Measurements from ENCODE around the gene CARNS1. TPM values are rescaled to one million over a fixed set of nuclear protein-coding genes. Genes with fewer than 3 reads are reported as not detected.

Gene CARNS1
- total RNA-seq, 1 experiment from 2014 or later = not detected

DNA sequence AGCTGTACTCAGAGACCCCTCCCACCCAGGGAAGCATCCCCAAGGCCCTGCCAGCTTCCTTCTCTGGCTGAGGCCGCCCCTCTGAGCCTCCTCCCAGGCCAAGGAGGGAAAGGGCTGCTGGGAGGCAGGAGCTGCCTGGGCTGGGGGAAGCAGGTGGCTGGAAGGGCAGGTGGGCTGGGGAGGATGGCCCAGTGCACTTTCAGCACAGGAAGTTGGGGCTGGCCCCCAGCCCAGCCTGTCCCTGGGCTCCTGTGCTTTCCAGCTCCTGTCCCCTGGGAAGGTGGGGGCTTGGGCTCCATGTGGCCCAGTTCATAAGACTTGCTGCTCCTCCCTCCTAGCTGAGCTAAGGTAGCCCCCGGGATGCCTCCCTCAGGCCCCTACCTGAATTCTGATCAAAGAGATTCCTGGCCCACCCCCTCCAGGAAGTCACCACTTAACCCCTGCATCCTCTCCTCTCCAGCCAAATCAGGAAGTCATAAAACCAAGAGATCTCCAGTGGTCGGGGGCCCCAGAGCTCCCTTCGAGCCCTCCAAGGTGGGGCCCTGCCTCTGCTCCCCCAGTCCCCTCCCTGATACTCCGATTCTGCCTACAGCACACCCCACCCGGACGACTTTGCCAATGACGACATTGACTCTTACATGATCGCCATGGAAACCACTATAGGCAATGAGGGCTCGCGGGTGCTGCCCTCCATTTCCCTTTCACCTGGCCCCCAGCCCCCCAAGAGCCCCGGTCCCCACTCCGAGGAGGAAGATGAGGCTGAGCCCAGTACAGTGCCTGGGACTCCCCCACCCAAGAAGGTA is 18.7 kb upstream of the CARNS1 start:
- Mint-ChIP-seq H3K27me3 (ENCODE audit: unreplicated experiment) (no peaks in the 10 kb centered on the region), H3K4me1 (ENCODE audit: low read depth, unreplicated experiment) (peaks cover 18% of the 10 kb centered on the region), H3K36me3 (ENCODE audit: insufficient read depth, unreplicated experiment) (peaks cover 73% of the 10 kb centered on the region), H3K27ac (ENCODE audit: unreplicated experiment) (no peak overlapping the region), H3K4me3 (ENCODE audit: low read depth, unreplicated experiment) (no peak overlapping the region), H3K9me3 (ENCODE audit: low read depth, unreplicated experiment) (no peaks in the 10 kb centered on the region)
- no peak for DNase-seq
- no peak for TF ChIP-seq CTCF (IDR thresholded peaks at IDR 0.05; ENCODE audit: unreplicated experiment)
- CTCF ChIA-PET = no interaction called here
- intact Hi-C loops (cut with micrococcal nuclease; ENCODE audit: unreplicated experiment) = no loop called here
- BruUV-seq (replicated peaks) = no TSS peak

DNA sequence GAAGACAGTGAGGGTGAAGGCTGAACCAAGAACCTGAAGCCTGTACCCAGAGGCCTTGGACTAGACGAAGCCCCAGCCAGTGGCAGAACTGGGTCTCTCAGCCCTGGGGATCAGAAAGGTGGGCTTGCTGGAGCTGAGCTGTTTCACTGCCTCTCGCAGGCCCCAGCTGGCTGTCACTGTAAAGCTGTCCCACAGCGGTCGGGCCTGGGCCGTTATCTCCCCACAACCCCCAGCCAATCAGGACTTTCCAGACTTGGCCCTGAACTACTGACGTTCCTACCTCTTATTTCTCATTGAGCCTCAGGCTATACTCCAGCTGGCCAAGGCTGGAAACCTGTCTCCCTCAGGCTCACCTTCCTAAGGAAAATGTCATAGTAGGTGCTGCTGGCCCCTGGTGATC is 17.9 kb upstream of the CARNS1 start:
- H3K4me3 Mint-ChIP-seq (ENCODE audit: low read depth, unreplicated experiment) = no peak overlapping the region
- CTCF ChIA-PET = no interaction called here
- no peaks in the 10 kb centered on the region for H3K27me3 Mint-ChIP-seq (ENCODE audit: unreplicated experiment)
- H3K36me3 Mint-ChIP-seq (ENCODE audit: insufficient read depth, unreplicated experiment) = peaks cover 66% of the 10 kb centered on the region
- H3K9me3 Mint-ChIP-seq (ENCODE audit: low read depth, unreplicated experiment) = no peaks in the 10 kb centered on the region
- intact Hi-C loops (cut with micrococcal nuclease; ENCODE audit: unreplicated experiment) = no loop called here
- H3K4me1 Mint-ChIP-seq (ENCODE audit: low read depth, unreplicated experiment) = peaks cover 15% of the 10 kb centered on the region
- no peak for TF ChIP-seq CTCF (IDR thresholded peaks at IDR 0.05; ENCODE audit: unreplicated experiment)
- DNase-seq = no peak
- no peak overlapping the region for H3K27ac Mint-ChIP-seq (ENCODE audit: unreplicated experiment)
- BruUV-seq (replicated peaks) = no TSS peak

GRCh38 chr11:67397986-67398660 is 17.4 kb upstream of the CARNS1 start:
- Mint-ChIP-seq H3K27me3 (ENCODE audit: unreplicated experiment) (no peaks in the 10 kb centered on the region), H3K4me3 (ENCODE audit: low read depth, unreplicated experiment) (no peak overlapping the region), H3K4me1 (ENCODE audit: low read depth, unreplicated experiment) (peaks cover 10% of the 10 kb centered on the region), H3K27ac (ENCODE audit: unreplicated experiment) (no peak overlapping the region), H3K36me3 (ENCODE audit: insufficient read depth, unreplicated experiment) (peaks cover 60% of the 10 kb centered on the region), H3K9me3 (ENCODE audit: low read depth, unreplicated experiment) (no peaks in the 10 kb centered on the region)
- intact Hi-C loops (cut with micrococcal nuclease; ENCODE audit: unreplicated experiment) = no loop called here
- DNase-seq = no peak
- BruUV-seq (replicated peaks) = no TSS peak
- TF ChIP-seq CTCF (IDR thresholded peaks at IDR 0.05; ENCODE audit: unreplicated experiment) = no peak
- CTCF ChIA-PET = no interaction called here

DNA sequence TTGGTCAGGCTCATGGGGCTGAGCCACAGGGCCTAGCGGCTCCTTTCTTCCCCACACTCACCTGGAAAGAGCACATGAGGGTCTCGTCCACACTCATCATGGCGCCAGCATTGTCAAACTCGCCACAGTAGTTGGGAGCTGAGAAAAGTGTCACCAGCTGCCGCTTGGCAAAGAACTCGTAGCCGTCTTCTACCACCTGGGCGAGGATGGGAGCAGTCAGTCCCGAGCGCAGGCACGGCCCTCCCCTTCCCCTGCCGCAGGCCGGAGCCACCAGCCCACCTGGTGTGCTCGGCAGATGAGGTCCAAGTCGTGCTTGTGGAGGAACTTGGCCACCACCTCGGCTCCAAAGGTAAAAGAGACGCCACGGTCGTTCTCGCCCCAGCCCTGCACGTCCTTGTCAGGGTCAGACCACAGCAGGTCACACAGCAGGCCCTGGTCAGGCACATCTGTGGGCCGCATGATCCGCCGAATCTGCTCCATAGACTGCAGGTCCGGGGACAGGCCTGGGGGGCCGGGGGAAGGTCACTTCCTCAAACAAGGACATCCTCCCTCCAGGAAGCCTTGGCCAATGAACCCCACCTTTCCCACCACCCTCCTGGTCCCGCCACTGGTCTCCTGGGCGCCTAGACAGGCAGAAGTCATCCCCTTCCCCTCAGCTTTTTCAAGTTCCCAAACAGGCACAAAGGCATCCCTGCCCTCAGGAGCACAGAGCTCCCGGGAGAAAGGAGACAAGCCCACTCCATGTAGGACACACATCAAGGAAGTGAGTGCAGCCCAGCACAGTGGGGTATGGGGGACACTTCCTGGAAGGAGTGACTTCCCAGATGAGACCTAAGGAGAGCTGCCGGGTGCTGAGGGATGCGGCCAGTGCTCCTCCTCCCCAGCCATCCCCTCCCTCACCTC is 16.6 kb upstream of the CARNS1 start:
- Mint-ChIP-seq H3K27ac (ENCODE audit: unreplicated experiment) (no peak overlapping the region), H3K36me3 (ENCODE audit: insufficient read depth, unreplicated experiment) (peaks cover 54% of the 10 kb centered on the region), H3K27me3 (ENCODE audit: unreplicated experiment) (no peaks in the 10 kb centered on the region), H3K4me3 (ENCODE audit: low read depth, unreplicated experiment) (no peak overlapping the region), H3K4me1 (ENCODE audit: low read depth, unreplicated experiment) (peaks cover 4% of the 10 kb centered on the region), H3K9me3 (ENCODE audit: low read depth, unreplicated experiment) (no peaks in the 10 kb centered on the region)
- TF ChIP-seq CTCF (IDR thresholded peaks at IDR 0.05; ENCODE audit: unreplicated experiment) = no peak
- no peak for DNase-seq
- CTCF ChIA-PET = no interaction called here
- BruUV-seq (replicated peaks) = no TSS peak
- intact Hi-C loops (cut with micrococcal nuclease; ENCODE audit: unreplicated experiment) = no loop called here

Measured in Calu3 (cell line).